Osteocyte (in vitro differentiated cells): ENCODE measurements around the gene ATP8A2. TPM values are rescaled to one million over a fixed set of nuclear protein-coding genes. Genes with fewer than 3 reads are reported as not detected.
A peak's percentile ranks its signal among the peaks of the same experiment; 100 is the strongest.

Experiments used
- DNase-seq: peaks from one replicate; pipeline ENCODE4 v3.0.0; 2021; ENCODE audit warnings: mixed read lengths; ENCODE audit not compliant: unreplicated experiment; ENCODE audit errors: extremely low spot score
- H3K27ac Mint-ChIP-seq: one replicate; pipeline ENCODE4 v1.8.0; 2021; ENCODE audit warnings: mild to moderate bottlenecking, mixed read lengths; ENCODE audit not compliant: unreplicated experiment
- H3K27me3 Mint-ChIP-seq: one replicate; pipeline ENCODE4 v1.8.0; 2021; ENCODE audit warnings: mixed read lengths; ENCODE audit not compliant: unreplicated experiment
- H3K36me3 Mint-ChIP-seq: one replicate; pipeline ENCODE4 v1.8.0; 2021; ENCODE audit warnings: mixed read lengths; ENCODE audit not compliant: unreplicated experiment
- H3K4me1 Mint-ChIP-seq: one replicate; pipeline ENCODE4 v1.8.0; 2021; ENCODE audit warnings: mixed read lengths; ENCODE audit not compliant: unreplicated experiment
- H3K4me3 Mint-ChIP-seq: one replicate; pipeline ENCODE4 v1.8.0; 2021; ENCODE audit warnings: mild to moderate bottlenecking, moderate library complexity, mixed read lengths; ENCODE audit not compliant: unreplicated experiment
- H3K9me3 Mint-ChIP-seq: one replicate; pipeline ENCODE4 v1.8.0; 2021; ENCODE audit warnings: mixed read lengths; ENCODE audit not compliant: unreplicated experiment
- CTCF ChIP-seq: fragments of 200-600 bp; sonication (generic); IDR thresholded peaks from 2 replicates; pipeline ENCODE4 v1.5.0; 2021; ENCODE audit warnings: antibody characterized with exemption, mild to moderate bottlenecking, moderate library complexity
- total RNA-seq: library from RNA; stranded (reverse); gene quantifications from 2 replicates; pipeline ENCODE4 v1.2.1, GENCODE V29; 2021

Gene ATP8A2
- total RNA-seq, 1 donor from 2014 or later: 1.1 TPM

GRCh38 chr13:25645681-25646080, 273.9 kb downstream of the ATP8A2 start:
- H3K9me3 Mint-ChIP-seq: no peaks in the 10 kb centered on the region

GRCh38 chr13:25649001-25649633, 277.3 kb downstream of the ATP8A2 start:
- no peaks in the 10 kb centered on the region for H3K27me3 Mint-ChIP-seq
- no peak overlapping the region for H3K4me3 Mint-ChIP-seq
- no peak overlapping the region for H3K27ac Mint-ChIP-seq
- no peaks in the 10 kb centered on the region for H3K9me3 Mint-ChIP-seq
- no peak for DNase-seq
- H3K4me1 Mint-ChIP-seq: peaks cover 15% of the 10 kb centered on the region
- TF ChIP-seq CTCF: no peak
- H3K36me3 Mint-ChIP-seq: peaks cover 2% of the 10 kb centered on the region

More at GRCh38 chr13:25645681-25646080, 273.9 kb downstream of the ATP8A2 start:
- DNase-seq: no peak
- no peak overlapping the region for H3K27ac Mint-ChIP-seq
- H3K4me1 Mint-ChIP-seq: peaks cover 12% of the 10 kb centered on the region
- no peak for TF ChIP-seq CTCF
- no peak overlapping the region for H3K4me3 Mint-ChIP-seq
- peaks cover 2% of the 10 kb centered on the region for H3K36me3 Mint-ChIP-seq
- H3K27me3 Mint-ChIP-seq: no peaks in the 10 kb centered on the region

- peak overlapping the region; percentile 0 for H3K27ac Mint-ChIP-seq
- no peak for TF ChIP-seq CTCF
- H3K4me1 Mint-ChIP-seq: peaks cover 4% of the 10 kb centered on the region
Observed at GRCh38 chr13:25652764-25653163, 281.0 kb downstream of the ATP8A2 start.

GRCh38 chr13:25654322-25654721, 282.5 kb downstream of the ATP8A2 start:
- DNase-seq: no peak
- Mint-ChIP-seq H3K4me1 (peaks cover 4% of the 10 kb centered on the region), H3K4me3 (no peak overlapping the region), H3K27ac (no peak overlapping the region), H3K9me3 (no peaks in the 10 kb centered on the region), H3K36me3 (no peaks in the 10 kb centered on the region), H3K27me3 (no peaks in the 10 kb centered on the region)
- no peak for TF ChIP-seq CTCF

More at GRCh38 chr13:25652764-25653163, 281.0 kb downstream of the ATP8A2 start:
- Mint-ChIP-seq H3K9me3 (no peaks in the 10 kb centered on the region), H3K36me3 (peaks cover 2% of the 10 kb centered on the region), H3K4me3 (no peak overlapping the region), H3K27me3 (no peaks in the 10 kb centered on the region)
- no peak for DNase-seq

GRCh38 chr13:25657157-25657556, 285.4 kb downstream of the ATP8A2 start:
- Mint-ChIP-seq H3K27ac (no peak overlapping the region), H3K9me3 (no peaks in the 10 kb centered on the region), H3K36me3 (no peaks in the 10 kb centered on the region), H3K4me3 (no peak overlapping the region), H3K4me1 (peaks cover 4% of the 10 kb centered on the region), H3K27me3 (no peaks in the 10 kb centered on the region)
- no peak for DNase-seq
- TF ChIP-seq CTCF: no peak
